GM19238 (cell line): ENCODE measurements around the gene GNB3.
A peak's percentile ranks its signal among the peaks of the same experiment; 100 is the strongest.
"Not testable (repeated sequence)": the region's sequence is repeated elsewhere in the genome, so short reads cannot be mapped to it uniquely, and the experiment has no call there.

Experiments used
- DNase-seq: peaks from one replicate; pipeline ENCODE4 v3.0.0; 2011; ENCODE audit warnings: low spot score; ENCODE audit not compliant: insufficient read length

GNB3 gene

GRCh38 chr12:6860116-6860515, 19.4 kb downstream of the GNB3 start:
- no peak for DNase-seq

DNA sequence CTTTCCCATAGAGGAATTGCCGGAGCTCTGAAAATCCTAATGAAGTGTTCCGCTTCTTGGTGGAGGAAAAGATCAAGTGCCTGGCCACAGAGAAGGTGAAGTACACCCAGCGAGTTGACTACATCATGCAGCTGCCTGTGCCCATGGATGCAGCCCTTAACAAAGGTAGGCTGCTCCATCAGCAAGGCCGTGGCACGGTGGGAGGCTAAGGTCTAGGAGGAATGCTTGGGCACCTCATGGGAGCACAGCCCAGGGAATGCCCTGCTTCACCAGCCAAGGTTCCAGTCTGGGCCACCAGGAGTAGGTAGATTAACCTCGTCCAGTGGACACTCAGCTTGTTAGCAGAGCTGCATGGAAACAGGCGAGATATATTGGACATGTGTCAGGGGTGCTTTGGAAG, 20.2 kb downstream of the GNB3 start:
- no peak for DNase-seq

DNA sequence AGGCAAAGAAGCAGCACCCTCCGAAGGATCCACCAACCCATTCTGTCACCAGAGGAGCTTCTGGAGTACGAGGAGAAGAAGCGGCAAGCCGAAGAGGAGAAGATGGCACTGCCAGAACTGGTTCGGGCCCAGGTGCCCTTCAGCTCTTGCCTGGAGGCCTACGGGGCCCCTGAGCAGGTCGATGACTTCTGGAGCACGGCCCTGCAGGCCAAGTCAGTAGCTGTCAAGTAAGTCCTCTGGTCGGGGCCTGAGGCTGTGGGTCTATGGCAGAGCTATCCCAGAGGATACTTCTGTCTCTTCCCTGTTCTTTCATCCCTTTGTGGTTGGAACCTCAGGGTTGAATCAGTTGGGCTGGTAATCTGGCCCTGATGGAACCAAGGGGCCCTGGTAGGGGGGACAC, 20.7 kb downstream of the GNB3 start:
- DNase-seq: no peak

DNA sequence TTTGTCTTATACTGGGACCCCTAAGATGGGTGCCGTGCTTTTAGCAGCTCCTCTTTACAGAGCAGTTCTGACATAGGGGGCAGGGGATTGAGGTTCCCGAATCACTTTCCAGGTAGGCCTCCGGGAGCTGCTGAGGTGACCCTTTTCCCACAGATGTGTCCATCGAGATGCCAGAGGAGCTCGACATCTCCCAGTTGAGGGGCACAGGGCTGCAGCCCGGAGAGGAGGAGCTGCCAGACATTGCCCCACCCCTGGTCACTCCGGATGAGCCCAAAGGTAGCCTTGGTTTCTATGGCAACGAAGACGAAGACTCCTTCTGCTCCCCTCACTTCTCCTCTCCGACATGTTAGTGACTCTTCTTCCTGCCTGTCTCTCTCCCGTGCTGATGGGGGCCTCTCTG, 22.3 kb downstream of the GNB3 start:
- DNase-seq: no peak

GRCh38 chr12:6863586-6864321, 23.0 kb downstream of the GNB3 start:
- no peak for DNase-seq

- not testable (repeated sequence) for DNase-seq
Observed at GRCh38 chr12:6865307-6865706, 24.6 kb downstream of the GNB3 start.

DNA sequence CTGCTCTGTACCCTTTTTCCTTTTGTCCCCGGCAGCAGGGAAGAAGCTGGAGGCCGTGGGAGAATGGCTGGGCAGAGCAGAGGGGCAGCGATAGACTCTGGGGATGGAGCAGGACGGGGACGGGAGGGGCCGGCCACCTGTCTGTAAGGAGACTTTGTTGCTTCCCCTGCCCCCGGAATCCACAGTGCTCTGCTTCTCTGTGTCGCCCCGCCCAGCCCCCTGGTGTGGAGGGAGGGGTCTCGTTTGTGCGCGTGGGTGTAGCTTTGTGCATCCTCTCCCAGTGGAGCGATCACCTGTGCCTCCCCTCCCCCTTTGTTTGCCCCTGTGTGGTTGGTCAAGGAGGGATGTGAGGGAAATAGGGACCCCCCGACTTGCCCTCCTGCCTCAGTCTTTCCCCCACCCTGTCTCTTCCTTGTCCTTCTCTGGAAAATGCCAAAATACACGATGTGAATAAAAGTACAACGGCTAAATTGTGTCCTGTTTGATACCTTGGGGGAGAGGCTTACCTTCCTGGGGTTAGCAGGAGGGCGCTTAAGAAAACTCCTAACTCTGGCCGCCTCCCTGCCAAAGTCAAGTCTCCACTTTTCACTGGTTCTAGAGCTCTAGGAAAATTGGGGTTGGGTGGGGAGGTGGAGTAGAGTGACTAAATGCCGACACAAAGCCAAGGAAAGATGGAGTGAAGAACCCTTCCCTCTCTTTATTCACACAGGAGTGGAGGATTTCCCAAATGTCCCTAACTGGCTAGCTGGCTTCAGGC, 25.6 kb downstream of the GNB3 start:
- no peak for DNase-seq

DNA sequence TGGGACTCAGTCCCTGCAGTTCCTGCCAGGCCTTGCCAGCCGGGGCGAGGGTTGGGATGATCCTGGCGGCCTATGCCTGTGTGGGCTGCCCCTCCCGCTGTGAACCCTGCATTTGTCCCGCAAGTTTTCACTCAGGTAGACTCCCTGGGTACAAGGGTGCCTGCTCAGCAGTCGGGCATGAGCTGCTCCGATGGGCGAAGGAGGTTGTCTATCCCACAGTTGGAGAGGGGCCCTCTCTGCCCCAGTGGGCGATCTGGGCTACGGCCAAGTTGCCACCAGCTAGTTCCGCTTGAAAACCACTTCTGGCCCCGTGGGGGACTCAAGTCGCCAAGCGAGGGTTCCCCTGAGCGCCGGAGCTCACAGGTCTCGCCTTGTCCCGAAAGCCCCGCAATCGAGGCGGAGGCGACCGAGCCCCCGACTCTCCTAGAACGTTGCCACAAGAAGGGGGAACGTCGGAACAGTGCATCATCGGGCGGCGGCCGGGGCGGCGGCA, 26.2 kb downstream of the GNB3 start:
- DNase-seq: no peak

- peak; percentile 83 for DNase-seq
Observed at GRCh38 chr12:6867413-6868210, 26.9 kb downstream of the GNB3 start, which contains the start of gene TPI1. Gene TPI1, plus strand, starts transcription at chr12:6867531. Its CDS starts 36 bp downstream, at chr12:6867567.

DNA sequence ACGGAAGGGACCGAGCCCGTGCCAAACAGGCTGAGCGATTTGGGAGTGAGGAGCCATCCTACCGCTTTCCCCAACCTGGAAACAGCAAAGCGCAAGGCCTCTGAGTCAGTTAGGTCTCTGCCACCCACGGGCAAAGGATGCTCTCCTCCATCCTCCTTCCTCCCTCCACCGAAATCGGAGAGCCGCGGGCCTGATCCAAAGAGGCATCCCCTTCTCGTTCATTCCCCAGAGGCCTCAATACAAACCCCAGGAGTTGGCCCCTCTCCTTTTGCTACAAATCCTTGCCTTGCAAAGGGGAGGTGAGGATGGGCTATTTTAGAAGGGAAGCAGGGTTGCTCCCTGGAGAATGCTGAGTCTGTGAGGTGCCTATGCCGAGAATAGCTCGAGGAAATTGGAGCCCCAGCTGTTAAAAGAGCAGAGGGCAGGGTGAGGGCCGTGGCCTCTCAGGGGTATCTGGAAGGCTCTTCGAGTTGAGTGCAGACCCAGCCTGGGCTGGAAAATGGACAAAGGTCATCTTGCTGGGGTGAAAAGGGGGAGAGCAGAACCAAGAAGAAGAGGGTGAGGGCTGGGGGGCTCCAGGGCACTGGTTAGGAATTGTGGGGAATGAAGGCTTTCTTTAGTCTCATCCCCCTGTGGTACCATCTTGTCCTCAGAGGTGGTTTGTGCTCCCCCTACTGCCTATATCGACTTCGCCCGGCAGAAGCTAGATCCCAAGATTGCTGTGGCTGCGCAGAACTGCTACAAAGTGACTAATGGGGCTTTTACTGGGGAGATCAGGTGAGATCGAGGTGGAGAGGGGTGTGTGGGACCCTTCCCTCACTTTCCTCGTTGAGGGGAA, 27.7 kb downstream of the GNB3 start:
- DNase-seq: no peak

GRCh38 chr12:6869049-6870021, 28.6 kb downstream of the GNB3 start:
- DNase-seq: peak; percentile 79

GRCh38 chr12:6870304-6870703, 29.6 kb downstream of the GNB3 start:
- not testable (repeated sequence) for DNase-seq

DNA sequence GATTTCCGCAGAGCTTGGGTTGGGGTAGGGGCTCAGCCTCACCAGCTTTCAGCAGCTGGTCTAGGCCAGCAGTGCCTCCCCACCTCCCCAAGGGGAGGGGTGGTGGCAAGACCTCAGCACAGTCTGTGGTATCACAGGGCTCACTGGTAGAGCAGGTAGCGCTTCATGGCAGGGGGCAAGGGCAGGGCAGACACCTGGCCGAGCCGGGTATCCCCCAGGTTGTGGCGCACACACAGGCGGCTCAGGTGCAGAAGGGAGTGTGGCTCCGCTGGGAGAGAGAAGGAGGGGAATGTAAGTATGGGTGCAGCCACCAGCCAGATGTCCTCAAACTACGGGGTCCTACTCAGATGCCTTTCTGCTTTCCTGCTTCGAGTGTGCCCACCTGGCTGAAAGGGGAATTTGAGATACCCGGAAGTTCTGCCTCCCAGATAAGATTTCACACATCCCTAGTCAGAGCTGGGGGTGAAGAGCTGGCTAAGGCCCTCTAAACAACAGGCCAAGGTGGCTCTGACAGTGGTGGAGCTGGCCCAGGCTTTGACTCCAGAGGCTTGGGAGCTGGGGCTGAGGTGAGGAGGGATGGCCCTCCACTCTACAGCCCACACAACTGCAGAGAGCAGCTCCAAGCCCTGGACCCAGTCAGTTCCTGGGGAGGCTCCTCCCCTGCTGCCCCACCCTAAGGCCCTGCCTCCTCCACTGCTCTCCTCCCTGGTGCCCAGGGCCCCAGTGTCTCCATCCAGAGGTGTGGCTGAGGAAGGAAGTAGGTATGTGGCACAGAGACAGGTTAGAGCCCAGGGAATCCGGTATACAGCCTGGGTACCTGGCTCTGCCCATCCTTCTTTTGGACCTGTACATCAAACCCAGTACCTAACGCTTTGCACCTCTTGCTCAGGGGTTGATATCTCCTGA, 30.6 kb downstream of the GNB3 start:
- no peak for DNase-seq

DNA sequence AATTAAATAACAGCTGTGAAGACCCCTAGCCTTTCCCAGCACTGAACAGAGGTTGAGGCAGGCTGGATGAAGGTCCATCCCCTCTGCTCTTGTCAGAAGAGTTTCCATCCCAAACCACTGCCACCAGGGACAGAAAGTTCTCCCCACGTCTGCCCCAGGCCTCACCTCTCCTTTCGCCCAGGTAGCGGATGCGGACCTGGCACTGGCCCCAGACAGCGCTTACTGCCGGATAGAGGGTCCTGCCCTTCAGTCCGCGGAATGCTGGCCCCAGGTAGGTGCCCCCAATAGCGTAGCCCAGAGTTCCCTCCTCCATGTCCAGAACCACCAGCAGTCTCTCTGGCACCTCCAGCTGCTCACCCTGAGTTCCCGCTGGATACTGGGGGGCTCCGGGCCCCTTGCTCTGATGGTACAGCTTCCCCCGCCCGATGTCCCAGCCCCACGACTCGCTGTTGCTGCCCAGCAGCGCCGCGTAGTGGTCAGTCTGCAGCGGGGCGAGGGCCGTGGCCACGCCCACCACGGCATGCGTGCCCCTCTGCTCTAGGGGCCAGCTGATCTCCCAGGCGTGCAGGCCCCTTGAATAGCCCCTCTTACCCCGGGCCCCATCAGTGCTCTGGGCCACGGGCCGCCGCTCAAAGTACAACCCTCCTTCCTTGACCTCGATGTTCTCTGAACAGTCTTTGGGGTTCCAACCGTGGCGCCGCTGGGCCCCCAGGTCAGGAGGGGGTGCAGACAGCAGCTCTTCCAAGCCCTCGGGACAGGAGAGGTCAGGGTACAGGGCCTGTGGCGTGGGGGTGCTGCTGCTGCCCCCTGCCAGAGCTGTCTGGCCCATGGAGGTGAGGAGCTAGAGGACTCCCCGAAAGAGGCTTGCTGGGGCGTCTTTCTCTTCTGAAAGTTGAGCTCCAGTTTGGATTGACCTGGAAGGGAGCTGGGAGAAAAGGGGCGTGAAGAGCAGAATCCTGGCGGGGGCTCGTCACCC, 31.6 kb downstream of the GNB3 start:
- peak; percentile 82 for DNase-seq

- DNase-seq: peak; percentile 94
Observed at GRCh38 chr12:6873094-6874014, 32.6 kb downstream of the GNB3 start, which contains the start of gene SPSB2. Gene SPSB2, minus strand, starts transcription at chr12:6873303. Its CDS starts 402 bp downstream, at chr12:6872901.

GRCh38 chr12:6874015-6874368, 33.3 kb downstream of the GNB3 start:
- DNase-seq: not testable (repeated sequence)
